Measurements from ENCODE around the gene CDH23.
"Not testable (repeated sequence)": the region's sequence is repeated elsewhere in the genome, so short reads cannot be mapped to it uniquely, and the experiment has no call there.

Gene CDH23

DNA sequence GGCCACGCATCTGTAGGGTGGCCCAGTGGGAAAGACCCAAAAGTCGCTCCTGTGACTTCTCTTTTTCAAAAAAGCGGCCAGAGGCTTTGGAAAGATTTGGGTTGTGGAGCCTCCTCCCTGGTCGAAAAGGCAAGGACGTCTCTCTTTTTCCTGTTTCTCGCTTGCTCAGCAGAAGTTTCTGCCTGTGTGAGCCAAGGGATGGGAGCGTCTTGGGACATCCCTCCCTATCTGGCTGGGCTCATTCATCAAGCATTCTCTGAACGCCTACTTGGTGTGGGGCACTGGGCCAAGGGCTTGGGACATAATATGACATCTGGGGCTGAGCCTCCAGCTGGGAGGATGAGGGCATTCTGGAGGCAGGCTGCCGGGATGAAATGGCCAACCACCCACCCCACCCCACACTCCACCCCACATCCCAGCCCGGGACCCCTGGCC is 201.9 kb downstream of the CDH23 start (continued):
- TF ChIP-seq, protein P1, sequence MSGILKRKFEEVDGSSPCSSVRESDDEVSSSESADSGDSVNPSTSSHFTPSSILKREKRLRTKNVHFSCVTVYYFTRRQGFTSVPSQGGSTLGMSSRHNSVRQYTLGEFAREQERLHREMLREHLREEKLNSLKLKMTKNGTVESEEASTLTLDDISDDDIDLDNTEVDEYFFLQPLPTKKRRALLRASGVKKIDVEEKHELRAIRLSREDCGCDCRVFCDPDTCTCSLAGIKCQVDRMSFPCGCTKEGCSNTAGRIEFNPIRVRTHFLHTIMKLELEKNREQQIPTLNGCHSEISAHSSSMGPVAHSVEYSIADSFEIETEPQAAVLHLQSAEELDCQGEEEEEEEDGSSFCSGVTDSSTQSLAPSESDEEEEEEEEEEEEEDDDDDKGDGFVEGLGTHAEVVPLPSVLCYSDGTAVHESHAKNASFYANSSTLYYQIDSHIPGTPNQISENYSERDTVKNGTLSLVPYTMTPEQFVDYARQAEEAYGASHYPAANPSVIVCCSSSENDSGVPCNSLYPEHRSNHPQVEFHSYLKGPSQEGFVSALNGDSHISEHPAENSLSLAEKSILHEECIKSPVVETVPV (CRISPR knock-in tag; IDR thresholded peaks at IDR 0.05): no peak
- TF ChIP-seq ESRRG (CRISPR knock-in tag; IDR thresholded peaks at IDR 0.05) (no peak), ZFP30 (CRISPR knock-in tag; IDR thresholded peaks at IDR 0.05) (no peak), ISL1 (CRISPR knock-in tag; IDR thresholded peaks at IDR 0.05) (no peak), BACH2 (CRISPR knock-in tag; IDR thresholded peaks at IDR 0.05; ENCODE audit: borderline replicate concordance) (no peak), ZNF565 (CRISPR knock-in tag; conservative IDR thresholded peaks at IDR 0.05; ENCODE audit: low read depth) (no peak), PATZ1 (CRISPR knock-in tag; IDR thresholded peaks at IDR 0.05; ENCODE audit: borderline replicate concordance) (no peak)
- TF ChIP-seq, protein P2, sequence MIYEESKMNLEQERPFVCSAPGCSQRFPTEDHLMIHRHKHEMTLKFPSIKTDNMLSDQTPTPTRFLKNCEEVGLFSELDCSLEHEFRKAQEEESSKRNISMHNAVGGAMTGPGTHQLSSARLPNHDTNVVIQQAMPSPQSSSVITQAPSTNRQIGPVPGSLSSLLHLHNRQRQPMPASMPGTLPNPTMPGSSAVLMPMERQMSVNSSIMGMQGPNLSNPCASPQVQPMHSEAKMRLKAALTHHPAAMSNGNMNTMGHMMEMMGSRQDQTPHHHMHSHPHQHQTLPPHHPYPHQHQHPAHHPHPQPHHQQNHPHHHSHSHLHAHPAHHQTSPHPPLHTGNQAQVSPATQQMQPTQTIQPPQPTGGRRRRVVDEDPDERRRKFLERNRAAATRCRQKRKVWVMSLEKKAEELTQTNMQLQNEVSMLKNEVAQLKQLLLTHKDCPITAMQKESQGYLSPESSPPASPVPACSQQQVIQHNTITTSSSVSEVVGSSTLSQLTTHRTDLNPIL (CRISPR knock-in tag; IDR thresholded peaks at IDR 0.05; ENCODE audit: low read depth): no peak

DNA sequence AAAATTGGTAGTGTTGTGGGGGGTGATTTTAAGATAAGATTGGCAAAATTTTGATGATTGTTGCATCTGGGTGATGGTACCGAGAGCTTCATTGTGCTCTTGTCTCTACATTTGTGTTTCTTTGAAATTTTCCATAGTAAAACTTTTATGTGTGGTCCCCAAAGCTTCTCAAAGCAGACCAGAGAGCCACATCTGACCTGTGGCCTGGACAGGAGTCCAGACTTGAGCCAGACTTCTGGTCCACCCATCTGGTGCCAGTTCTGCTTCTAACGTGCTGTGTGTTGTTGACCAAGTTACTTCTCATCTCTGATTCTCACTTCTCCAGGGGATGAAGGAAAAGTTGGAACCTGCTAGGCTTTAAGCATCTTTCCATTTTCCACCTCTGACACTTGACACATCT is 202.8 kb downstream of the CDH23 start:
- TF ChIP-seq OSR1 (CRISPR knock-in tag; IDR thresholded peaks at IDR 0.05) (no peak), CSDC2 (CRISPR knock-in tag; IDR thresholded peaks at IDR 0.05) (no peak), SNAI2 (CRISPR knock-in tag; IDR thresholded peaks at IDR 0.05) (no peak), PATZ1 (CRISPR knock-in tag; IDR thresholded peaks at IDR 0.05; ENCODE audit: borderline replicate concordance) (no peak), POU6F1 (CRISPR knock-in tag; IDR thresholded peaks at IDR 0.05; ENCODE audit: borderline replicate concordance, low read depth) (no peak)
- ATAC-seq: no peak

GRCh38 chr10:71600242-71600641 is 203.5 kb downstream of the CDH23 start:
- not testable (repeated sequence) for ATAC-seq

DNA sequence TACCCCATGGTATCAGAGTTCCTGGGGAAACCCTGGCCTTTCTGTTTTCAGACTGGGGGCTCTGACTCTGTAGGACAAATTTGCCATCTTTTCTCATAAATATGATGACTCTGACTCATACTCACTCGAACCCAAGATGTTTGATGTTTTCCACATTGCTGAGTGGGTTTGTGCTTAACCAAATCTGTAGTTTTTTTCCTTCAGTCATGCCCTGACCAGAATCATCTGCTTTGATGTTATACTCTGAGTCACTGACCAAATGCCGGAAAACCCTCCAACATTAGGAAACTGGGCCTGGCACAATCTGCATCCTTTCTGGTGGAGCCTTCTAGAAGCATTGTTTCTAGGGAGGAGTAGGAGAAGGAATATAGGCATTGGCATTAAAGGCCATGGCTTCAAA is 204.1 kb downstream of the CDH23 start:
- TF ChIP-seq BACH2 (CRISPR knock-in tag; IDR thresholded peaks at IDR 0.05; ENCODE audit: borderline replicate concordance) (no peak), TSHZ2 (CRISPR knock-in tag; IDR thresholded peaks at IDR 0.05) (no peak), RARB (CRISPR knock-in tag; IDR thresholded peaks at IDR 0.05) (no peak), ZFP3 (CRISPR knock-in tag; IDR thresholded peaks at IDR 0.05) (0 out of 2 replicates have a peak, but pooled peaks have one; percentile 17), GLIS3 (CRISPR knock-in tag; IDR thresholded peaks at IDR 0.05) (no peak), TCF4 (CRISPR knock-in tag; IDR thresholded peaks at IDR 0.05; ENCODE audit: borderline replicate concordance) (no peak)
- TF ChIP-seq, protein P1 (CRISPR knock-in tag; IDR thresholded peaks at IDR 0.05): no peak
- peak; percentile 83 for ATAC-seq
